GM23338 (cell line): Measurements from ENCODE around the gene OR6B3. TPM values are rescaled to one million over a fixed set of nuclear protein-coding genes. Genes with fewer than 3 reads are reported as not detected.
A peak's percentile ranks its signal among the peaks of the same experiment; 100 is the strongest.

ENCODE experiments used
- ATAC-seq: fragments of 200-7000 bp; cut with Tn5 transposase; 3 replicates; pipeline ENCODE4 v1.9.1; 2020
- DNase-seq: peaks from one replicate; pipeline ENCODE4 v3.0.0-alpha.2; 2015; ENCODE audit warnings: low spot score
- H2AFZ ChIP-seq: fragments of 200-600 bp; sonication (generic); 2 replicates; pipeline ENCODE4 v1.8.0; 2016; ENCODE audit warnings: antibody characterized with exemption, mild to moderate bottlenecking, moderate library complexity
- H3F3A ChIP-seq: fragments of 200-600 bp; sonication (generic); replicated peaks from 2 replicates; pipeline ENCODE4 v1.8.0; 2017; ENCODE audit warnings: antibody characterized with exemption, mixed run types, low read depth
- H3K27ac ChIP-seq: fragments of 200-600 bp; sonication (generic); 2 replicates; pipeline ENCODE4 v1.6.1; 2016; ENCODE audit warnings: low read depth
- H3K27me3 ChIP-seq: fragments of 200-600 bp; sonication (generic); 2 replicates; pipeline ENCODE4 v1.8.0; 2016; ENCODE audit warnings: mild to moderate bottlenecking, mixed run types, moderate library complexity; ENCODE audit not compliant: insufficient read depth
- H3K36me3 ChIP-seq: fragments of 200-600 bp; sonication (generic); 2 replicates; pipeline ENCODE4 v1.8.0; 2016; ENCODE audit warnings: mild to moderate bottlenecking; ENCODE audit not compliant: insufficient read depth
- H3K4me1 ChIP-seq: fragments of 200-600 bp; sonication (generic); 2 replicates; pipeline ENCODE4 v1.8.0; 2016; ENCODE audit warnings: mild to moderate bottlenecking, moderate library complexity; ENCODE audit not compliant: insufficient read depth
- H3K4me2 ChIP-seq: fragments of 200-600 bp; sonication (generic); 2 replicates; pipeline ENCODE4 v1.7.1; 2017; ENCODE audit warnings: mixed run types
- H3K4me3 ChIP-seq: fragments of 200-600 bp; sonication (generic); 2 replicates; pipeline ENCODE4 v1.6.1; 2016; ENCODE audit warnings: mixed run types
- H3K79me2 ChIP-seq: fragments of 200-600 bp; sonication (generic); replicated peaks from 2 replicates; pipeline ENCODE4 v1.8.0; 2017; ENCODE audit warnings: mild to moderate bottlenecking; ENCODE audit not compliant: insufficient read depth
- H3K9me2 ChIP-seq: fragments of 200-600 bp; sonication (generic); 2 replicates; pipeline ENCODE4 v1.8.0; 2017; ENCODE audit not compliant: insufficient read depth
- H4K20me1 ChIP-seq: fragments of 200-600 bp; sonication (generic); replicated peaks from 2 replicates; pipeline ENCODE4 v1.8.0; 2017; ENCODE audit warnings: mild to moderate bottlenecking; ENCODE audit not compliant: insufficient read depth
- H3K27ac Mint-ChIP-seq: 2 replicates; pipeline ENCODE4 v1.8.0; 2020; ENCODE audit warnings: inconsistent platforms, mild to moderate bottlenecking, moderate library complexity, mixed read lengths
- H3K27me3 Mint-ChIP-seq: 3 replicates; pipeline ENCODE4 v1.8.0; 2022; ENCODE audit warnings: low read depth, mild to moderate bottlenecking, moderate library complexity, mixed read lengths, inconsistent platforms; ENCODE audit not compliant: insufficient read depth, poor library complexity
- H3K36me3 Mint-ChIP-seq: 3 replicates; pipeline ENCODE4 v1.8.0; 2021; ENCODE audit warnings: low read depth, mild to moderate bottlenecking, inconsistent platforms, moderate library complexity, mixed read lengths
- H3K4me1 Mint-ChIP-seq: 3 replicates; pipeline ENCODE4 v1.8.0; 2020; ENCODE audit warnings: mild to moderate bottlenecking, inconsistent platforms, mixed read lengths
- H3K4me3 Mint-ChIP-seq: 3 replicates; pipeline ENCODE4 v1.8.0; 2021; ENCODE audit warnings: moderate library complexity, mild to moderate bottlenecking, inconsistent platforms, mixed read lengths
- H3K9me3 Mint-ChIP-seq: 3 replicates; pipeline ENCODE4 v1.8.0; 2020; ENCODE audit warnings: moderate library complexity, mild to moderate bottlenecking, inconsistent platforms, mixed read lengths
- CREB1 ChIP-seq: fragments of 250-450 bp; sonication (Bioruptor Pico); IDR thresholded peaks from 2 replicates; pipeline ENCODE4 v1.5.0; 2020; ENCODE audit warnings: low read depth, mild to moderate bottlenecking, moderate library complexity
- CTCF ChIP-seq, 2 experiments: fragments of 200-600 bp in 1 of 2; sonication (generic) in 1 of 2; conservative IDR thresholded peaks; 2 replicates each; pipeline versions ENCODE4 v1.5.1 to v1.6.1; 2016 to 2017; ENCODE audit warnings: antibody characterized with exemption in 2 of 2, low read depth in 2 of 2, mild to moderate bottlenecking in 2 of 2, moderate library complexity in 1 of 2
- EZH2 ChIP-seq: fragments of 200-600 bp; sonication (generic); IDR thresholded peaks from one replicate; pipeline ENCODE4 v1.8.0; 2017; ENCODE audit warnings: antibody characterized with exemption, mild to moderate bottlenecking, low read depth; ENCODE audit not compliant: unreplicated experiment
- EZH2phosphoT487 ChIP-seq: fragments of 200-600 bp; sonication (generic); IDR thresholded peaks from one replicate; pipeline ENCODE4 v1.8.1; 2018; ENCODE audit warnings: antibody characterized with exemption; ENCODE audit not compliant: unreplicated experiment
- JUNB ChIP-seq: IDR thresholded peaks from one replicate; pipeline ENCODE4 v1.6.1; 2016; ENCODE audit warnings: antibody characterized with exemption; ENCODE audit not compliant: unreplicated experiment
- REST ChIP-seq: IDR thresholded peaks from one replicate; pipeline ENCODE4 v1.6.1; 2018; ENCODE audit warnings: antibody characterized with exemption; ENCODE audit not compliant: unreplicated experiment
- ZNF114 ChIP-seq: fragments of 250-450 bp; sonication (Bioruptor Pico); IDR thresholded peaks from 2 replicates; pipeline ENCODE4 v1.5.0; 2020; ENCODE audit warnings: mild to moderate bottlenecking, moderate library complexity
- ZNF331 ChIP-seq: fragments of 250-450 bp; sonication (Bioruptor Pico); IDR thresholded peaks from 2 replicates; pipeline ENCODE4 v1.5.0; 2020; ENCODE audit warnings: low read depth, mild to moderate bottlenecking, moderate library complexity
- polyA plus RNA-seq: library from polyadenylated mRNA; unstranded; fragments of >200 nt; fragmentation: Nextera tagmentation; extraction: Ambion mirVana; gene quantifications from 2 replicates; pipeline ENCODE4 v1.2.1, GENCODE V29; 2016
- total RNA-seq: library from RNA; depleted of rRNA; stranded (reverse); fragments of >200 nt; shearing (Covaris generic); gene quantifications from 2 replicates; pipeline ENCODE4 v1.2.3, GENCODE V29; 2014
- TF ChIP-seq, protein P1 (sequence below): IDR thresholded peaks from 2 replicates; pipeline ENCODE4 v1.6.1; 2016; ENCODE audit warnings: antibody characterized with exemption

OR6B3 gene
- total and polyA plus RNA-seq, 2 experiments from 2014 or later, result not detected

- TF ChIP-seq REST (no peak), ZNF331 (CRISPR knock-in tag) (no peak), EZH2 (no peak), CREB1 (CRISPR knock-in tag) (no peak)
- TF ChIP-seq, protein P1, sequence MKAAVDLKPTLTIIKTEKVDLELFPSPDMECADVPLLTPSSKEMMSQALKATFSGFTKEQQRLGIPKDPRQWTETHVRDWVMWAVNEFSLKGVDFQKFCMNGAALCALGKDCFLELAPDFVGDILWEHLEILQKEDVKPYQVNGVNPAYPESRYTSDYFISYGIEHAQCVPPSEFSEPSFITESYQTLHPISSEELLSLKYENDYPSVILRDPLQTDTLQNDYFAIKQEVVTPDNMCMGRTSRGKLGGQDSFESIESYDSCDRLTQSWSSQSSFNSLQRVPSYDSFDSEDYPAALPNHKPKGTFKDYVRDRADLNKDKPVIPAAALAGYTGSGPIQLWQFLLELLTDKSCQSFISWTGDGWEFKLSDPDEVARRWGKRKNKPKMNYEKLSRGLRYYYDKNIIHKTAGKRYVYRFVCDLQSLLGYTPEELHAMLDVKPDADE, result no peak
Observed at GRCh38 chr2:240068193-240068592, 14.9 kb upstream of the OR6B3 start (continued).

DNA sequence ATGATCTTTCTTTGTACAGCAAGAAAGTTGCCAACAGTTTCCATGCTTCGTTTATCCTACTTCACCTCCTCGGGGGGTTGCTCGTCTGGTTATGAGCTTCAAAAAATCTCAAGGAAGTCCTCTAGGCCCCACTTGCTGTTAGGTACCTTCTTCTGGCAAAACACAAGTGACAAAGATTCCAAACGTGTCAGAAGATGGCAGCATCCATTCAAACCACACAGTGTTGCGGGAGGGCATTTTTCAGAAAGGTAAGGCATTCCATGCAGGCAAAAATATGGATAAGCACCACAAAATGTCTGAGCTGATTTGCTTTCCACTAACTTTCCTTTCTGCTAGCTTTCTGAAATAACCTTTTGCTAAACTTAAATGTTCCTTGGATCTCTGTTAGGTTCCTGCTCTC is 13.2 kb upstream of the OR6B3 start:
- Histone ChIP-seq H4K20me1 (no peaks in the 10 kb centered on the region), H3K4me3 (no peak overlapping the region), H3K79me2 (no peaks in the 10 kb centered on the region), H3K27me3 (no peaks in the 10 kb centered on the region), H3K27ac (0 out of 2 replicates have a peak overlapping the region, but pooled peaks have one; percentile 42), H3F3A (0 out of 2 replicates have a peak, but pooled peaks cover 3% of the 10 kb centered on the region), H3K4me1 (peaks cover 34% of the 10 kb centered on the region), H3K9me2 (peaks cover 3% of the 10 kb centered on the region; the same call in 1 of the 2 replicates), H3K4me2 (peak overlapping the region; percentile 52), H2AFZ (peak overlapping the region; percentile 40; the same call in 1 of the 2 replicates), H3K36me3 (no peaks in the 10 kb centered on the region; the same call in 1 of the 2 replicates)
- peaks cover 3% of the 10 kb centered on the region; the same call in 1 of the 3 replicates for H3K36me3 Mint-ChIP-seq
- H3K4me1 Mint-ChIP-seq, result peaks cover 26% of the 10 kb centered on the region
- H3K9me3 Mint-ChIP-seq, result peaks cover 11% of the 10 kb centered on the region; the same call in 1 of the 3 replicates
- ATAC-seq (no peak), DNase-seq (no peak)
- H3K4me3 Mint-ChIP-seq, result no peak overlapping the region
- H3K27ac Mint-ChIP-seq, result no peak overlapping the region
- H3K27me3 Mint-ChIP-seq, result no peaks in the 10 kb centered on the region
- no peak for TF ChIP-seq EZH2phosphoT487
- no peak for TF ChIP-seq EZH2
- no peak for TF ChIP-seq JUNB
- peak; percentile 7 to 53; a peak in 2 of 4 replicates for TF ChIP-seq CTCF (conservative IDR thresholded peaks at IDR 0.05; ENCODE audit: low read depth in 2 of 2)
- TF ChIP-seq ZNF114 (CRISPR knock-in tag), result no peak
